Stimulated activated CD4-positive, alpha-beta T cell treated with anti-CD3 and anti-CD28 coated beads, Interleukin-1b, Interleukin-23, amount 100 ng/mL, for 4 hours (primary cell): ENCODE results near the gene RAMP2.

Source experiments
- DNase-seq, 2 donors: peaks; one replicate each; pipeline ENCODE4 v3.0.0-alpha.2; 2020; ENCODE audit warnings: low read depth in 2 of 2

The RAMP2 gene

DNA sequence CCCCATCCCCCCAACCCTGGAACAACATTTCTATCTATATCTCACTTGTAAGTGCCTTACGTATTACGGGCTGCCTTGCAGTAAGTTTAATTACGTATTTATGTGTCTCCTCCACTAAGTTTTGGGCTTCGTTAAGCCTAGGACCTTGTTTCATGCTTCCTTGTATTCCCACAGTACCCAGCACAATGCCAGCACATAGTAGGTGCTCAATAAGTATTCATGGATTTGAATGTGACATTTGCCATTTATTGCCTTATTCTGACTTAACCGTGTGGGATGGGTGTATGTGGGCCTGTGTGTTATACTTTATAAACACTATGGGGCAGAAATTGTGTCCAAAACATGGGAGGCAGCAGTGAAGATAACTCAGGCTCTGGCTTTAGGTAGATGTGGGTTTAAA lies 31.5 kb downstream of the RAMP2 start:
- no peak for DNase-seq

DNA sequence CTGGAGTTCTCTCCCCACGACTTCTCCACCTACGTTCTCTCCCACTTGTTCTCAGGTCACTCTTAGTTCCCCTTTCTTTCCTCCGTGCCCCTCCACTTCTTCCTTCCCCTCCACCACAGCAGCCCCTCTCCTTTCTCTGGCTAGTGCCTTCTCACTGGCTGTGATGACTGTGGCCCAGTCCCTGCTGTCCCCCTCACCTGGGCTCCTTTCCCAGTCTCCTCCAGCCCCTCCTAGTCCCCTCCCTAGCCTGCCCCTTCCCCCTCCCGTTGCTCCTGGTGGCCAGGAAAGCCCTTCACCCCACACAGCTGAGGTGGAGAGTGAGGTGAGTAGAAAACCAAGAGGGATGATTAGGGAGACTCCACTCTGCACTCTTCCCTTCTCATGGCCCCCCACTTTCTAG lies 34.0 kb downstream of the RAMP2 start:
- DNase-seq = no peak

- DNase-seq = no peak
Measured at GRCh38 chr17:42795465-42795864, 34.4 kb downstream of the RAMP2 start.

DNA sequence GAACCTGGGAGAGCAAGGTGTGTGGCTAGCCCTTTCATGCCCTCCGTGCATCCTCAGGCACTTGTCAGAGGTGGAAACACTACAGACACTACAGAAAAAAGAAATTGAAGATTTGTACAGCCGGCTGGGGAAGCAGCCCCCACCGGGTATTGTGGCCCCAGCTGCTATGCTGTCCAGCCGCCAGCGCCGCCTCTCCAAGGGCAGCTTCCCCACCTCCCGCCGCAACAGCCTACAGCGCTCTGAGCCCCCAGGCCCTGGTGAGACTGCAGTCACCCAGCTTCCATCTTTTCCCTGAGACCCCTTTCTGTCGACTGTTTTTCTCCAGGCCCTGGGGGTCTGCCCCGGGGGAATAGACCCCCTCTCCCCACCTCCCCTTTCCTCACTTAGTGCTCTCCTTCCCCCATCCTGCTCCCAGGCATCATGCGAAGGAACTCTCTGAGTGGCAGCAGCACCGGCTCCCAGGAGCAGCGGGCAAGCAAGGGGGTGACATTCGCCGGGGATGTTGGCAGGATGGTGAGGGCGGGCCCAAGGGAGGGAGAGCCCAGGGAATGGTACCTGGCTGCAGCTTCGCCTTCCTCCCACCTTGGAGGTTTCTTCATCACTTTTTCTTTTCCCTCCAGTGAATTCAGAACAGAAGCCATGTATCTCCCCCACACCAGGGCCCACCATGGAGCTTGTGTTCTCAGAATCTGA lies 35.2 kb downstream of the RAMP2 start:
- no peak for DNase-seq

- DNase-seq = no peak
Measured at GRCh38 chr17:42797067-42798007, 36.3 kb downstream of the RAMP2 start.

DNA sequence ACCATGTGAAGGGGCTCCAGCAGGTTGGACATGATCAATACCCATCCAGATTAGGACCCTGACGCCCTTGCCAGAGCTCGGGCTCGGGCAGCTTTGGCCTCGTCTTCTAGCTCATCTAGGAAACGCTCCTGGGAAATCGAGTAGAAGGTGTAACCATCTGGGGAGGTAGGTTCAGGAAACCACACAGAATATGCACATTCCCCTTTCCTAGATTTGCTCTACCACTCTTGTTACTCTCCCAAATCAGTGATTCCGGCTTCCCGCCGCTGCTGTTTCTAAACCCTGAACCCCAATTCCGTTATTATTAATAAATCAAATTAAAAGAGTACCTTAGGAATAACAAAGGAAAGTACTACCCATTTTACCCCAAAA lies 37.0 kb downstream of the RAMP2 start:
- DNase-seq = no peak

DNA sequence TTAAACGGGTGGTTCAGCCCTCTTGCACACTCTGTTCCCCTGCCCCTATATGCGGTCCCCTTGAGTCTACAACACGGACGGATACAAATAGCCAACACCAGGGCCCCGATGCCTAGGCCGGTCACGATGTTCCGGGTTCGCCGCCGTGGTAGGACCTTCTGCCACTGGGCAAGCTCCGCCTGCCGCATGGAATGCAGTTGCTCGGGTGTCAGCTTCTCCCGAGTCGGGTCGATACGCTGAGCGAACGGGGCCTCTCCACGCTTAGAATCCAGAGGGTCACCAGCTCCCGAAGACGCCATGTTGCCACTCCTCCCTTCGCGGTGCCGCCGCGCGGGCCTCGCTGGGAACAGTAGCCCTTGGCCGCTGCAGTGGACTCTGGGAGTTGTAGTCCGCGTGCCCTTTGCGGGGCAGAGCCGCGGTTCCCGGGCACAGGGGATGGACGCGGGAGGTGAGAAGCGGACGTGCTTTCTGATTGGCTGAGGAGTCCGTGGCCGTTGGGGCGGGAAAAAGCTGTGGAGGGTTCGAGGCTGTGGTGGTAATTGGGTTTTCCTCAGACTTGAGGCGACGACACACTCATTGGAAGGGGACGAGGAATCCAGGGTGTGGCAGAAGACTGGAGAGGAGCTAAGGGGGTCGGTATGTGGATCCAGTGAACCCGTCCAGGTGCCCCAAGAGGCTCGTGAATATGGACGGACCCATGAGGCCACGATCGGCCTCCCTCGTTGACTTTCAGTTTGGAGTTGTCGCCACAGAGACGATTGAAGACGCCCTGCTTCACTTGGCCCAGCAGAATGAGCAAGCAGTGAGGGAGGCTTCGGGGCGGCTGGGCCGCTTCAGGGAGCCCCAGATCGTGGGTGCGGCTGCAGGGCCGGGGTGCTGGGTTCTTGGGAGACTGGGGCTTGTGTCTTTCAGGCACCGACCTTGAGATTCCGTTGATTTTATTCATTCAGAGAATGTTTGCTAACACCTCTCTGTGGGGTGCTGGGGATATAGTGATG lies 37.7 kb downstream of the RAMP2 start, which contains the start of the genes CNTD1 and COA3:
TSS of gene CNTD1 (plus strand) at position 479 of the 998 bp plus-strand sequence. CDS start at position 686, 207 bp downstream.
TSS of gene COA3 (minus strand) at position 322 of the 998 bp plus-strand sequence. CDS start at position 299, 23 bp downstream.
- peak; percentile 49 to 75 for DNase-seq

- DNase-seq = no peak
Measured at GRCh38 chr17:42803074-42803883, 42.3 kb downstream of the RAMP2 start.

GRCh38 chr17:42804918-42805367 lies 43.9 kb downstream of the RAMP2 start:
- no peak for DNase-seq

- no peak for DNase-seq
Measured at GRCh38 chr17:42806249-42806648, 45.2 kb downstream of the RAMP2 start.

DNA sequence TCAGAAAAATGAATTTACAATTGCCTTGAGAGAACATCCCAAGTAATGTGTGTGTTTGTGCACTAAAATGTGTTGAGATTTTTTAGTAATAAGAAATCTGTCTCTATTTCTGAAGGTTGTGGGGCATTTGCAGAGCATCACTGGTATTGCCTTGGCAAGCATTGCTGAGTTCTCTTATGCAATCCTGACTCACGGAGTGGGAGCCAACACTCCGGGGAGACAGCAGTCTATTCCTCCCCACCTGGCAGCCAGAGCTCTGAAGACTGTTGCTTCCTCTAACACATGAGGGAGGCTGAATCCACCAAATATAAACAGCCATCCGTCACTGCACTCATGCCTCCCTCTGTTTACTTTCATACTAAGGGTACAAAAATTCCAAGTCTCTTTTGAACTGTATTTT lies 48.2 kb downstream of the RAMP2 start:
- DNase-seq = no peak
